Adrenal gland (tissue), 12 donors: Measurements from ENCODE around the gene PVALEF. TPM values are rescaled to one million over a fixed set of nuclear protein-coding genes. Genes with fewer than 3 reads are reported as not detected.

Source experiments
- DNase-seq, 7 donors: peaks; one replicate each; pipeline ENCODE4 v3.0.0-alpha.2; 2019 to 2020
- H3K27ac ChIP-seq, 5 donors: fragments of 200-600 bp; sonication (generic) in 4 of 5; 1 replicate in 3 of 5; 2 replicates in 2 of 5; pipeline versions ENCODE4 v1.5.1 to v1.8.0; 2016 to 2020; ENCODE audit warnings: mild to moderate bottlenecking in 1 of 5
- H3K27me3 ChIP-seq: fragments of 200-600 bp; 2 replicates; pipeline ENCODE4 v1.8.0; 2021
- H3K36me3 ChIP-seq, 2 donors: fragments of 200-600 bp; replicated peaks in 1 of 2; 1 replicate in 1 of 2; 2 replicates in 1 of 2; pipeline versions ENCODE4 v1.5.1 to v1.8.0; 2018 to 2022
- H3K4me1 ChIP-seq, 2 donors: fragments of 200-600 bp; replicated peaks in 1 of 2; 1 replicate in 1 of 2; 2 replicates in 1 of 2; pipeline versions ENCODE4 v1.5.1 to v1.8.0; 2018 to 2021
- H3K4me3 ChIP-seq, 4 donors: fragments of 200-600 bp; sonication (generic) in 3 of 4; one replicate each; pipeline ENCODE4 v1.5.1; 2016 to 2018
- H3K9me3 ChIP-seq, 3 donors: fragments of 200-600 bp; sonication (generic) in 1 of 3; replicated peaks in 1 of 3; 1 replicate in 2 of 3; 2 replicates in 1 of 3; pipeline versions ENCODE4 v1.5.1 to v1.8.0; 2016 to 2021
- CTCF ChIP-seq, 6 experiments: fragments of 450-650 bp in 4 of 6; fragments of 200-600 bp in 2 of 6; sonication (generic) in 1 of 6; IDR thresholded peaks; 1 replicate in 5 of 6; 2 replicates in 1 of 6; pipeline versions ENCODE4 v1.5.1 to v1.8.0; 2016 to 2021; ENCODE audit warnings: antibody characterized with exemption in 6 of 6, mild to moderate bottlenecking in 2 of 6, moderate library complexity in 1 of 6
- POLR2A ChIP-seq, 2 donors: fragments of 450-650 bp; IDR thresholded peaks; one replicate each; pipeline ENCODE4 v1.6.1; 2017; ENCODE audit warnings: antibody characterized with exemption in 2 of 2, mild to moderate bottlenecking in 2 of 2, moderate library complexity in 1 of 2
- WGBS, 4 donors: extraction: QIAGEN DNeasy Blood & Tissue Kit in 2 of 4; methylation state at CpG; one replicate each; pipeline versions ENCODE4 v1.1.5 to v1.1.7; 2013 to 2017; 5-methylcytosine and 5-hydroxymethylcytosine counted together
- intact Hi-C, 2 donors: fragments of 100-400 bp; cut with DNase I; formaldehyde crosslinking; loops; one replicate each; pipeline versions ENCODE4 v1.14.1 to v1.15.0; 2022 to 2023
- microRNA counts, 2 donors: library from miRNA; unstranded; fragments of <30 nt; microRNA quantifications; one replicate each; lab custom pipeline; 2016
- microRNA-seq, 3 donors: library from miRNA; unstranded; fragments of <30 nt; microRNA quantifications; one replicate each; pipeline ENCODE4, GENCODE V29; 2017 to 2020
- polyA plus RNA-seq, 3 donors: library from polyadenylated mRNA; stranded (reverse); fragments of 200-250 nt in 2 of 3; fragments of 350-450 nt in 1 of 3; fragmentation: Illumina TruSeq in 1 of 3; extraction: RNeasy Lipid Tissue Mini Kit (QIAGEN cat#74804) in 1 of 3; gene quantifications; one replicate each; pipeline ENCODE4 v1.2.3, GENCODE V29; 2013 to 2014
- small RNA-seq, 2 donors: library from RNA; depleted of rRNA; stranded (forward); fragments of <200 nt; gene quantifications; one replicate each; pipeline ENCODE3, GENCODE V24; 2016
- total RNA-seq, 9 donors: library from RNA; depleted of rRNA in 4 of 9; stranded (reverse); fragments of >200 nt in 4 of 9; fragments of 120-200 nt in 1 of 9; fragmentation: NEBNext Ultra II Directional in 1 of 9; extraction: Animal tissue kit (Norgen Biotek cat#: 25700) in 1 of 9; gene quantifications; one replicate each; pipeline versions ENCODE4 v1.1.0 to v1.2.4, GENCODE V29; 2013 to 2023
- donor health status: healthy with polysubstance abuse.
- donor health status: Bipolar disorder and iron deficiency.
- donor health status: DM: yes; HTN: yes; CAD: no.
- donor health status: DM: no; HTN: no; CAD: no.
- donor health status: DM: no; HTN: no; CAD: no.
- donor health status: DM: yes; HTN: yes; CAD: no.

Gene PVALEF
- total and polyA plus RNA-seq, 12 donors: not detected

- H3K4me3 ChIP-seq: no peak overlapping the region
- H3K27ac ChIP-seq: no peak overlapping the region
- no peaks in the 10 kb centered on the region for H3K9me3 ChIP-seq
- DNase-seq: no peak
- 85 to 93% (median 91%) methylated on average over 21 to 31 of the region's 31 CpGs for WGBS, 4 donors
- peaks cover 0 to 46% of the 10 kb centered on the region in 2 donors for H3K36me3 ChIP-seq
- H3K27me3 ChIP-seq: no peaks in the 10 kb centered on the region
- intact Hi-C loops: no loop called here
- H3K4me1 ChIP-seq: no peaks in the 10 kb centered on the region
- TF ChIP-seq POLR2A (IDR thresholded peaks at IDR 0.05) (no peak), CTCF (IDR thresholded peaks at IDR 0.05) (no peak)
Observed at GRCh38 chr17:81231121-81231645, 65.9 kb downstream of the PVALEF start.

- 77 to 92% (median 89%) methylated on average over 13 to 43 of the region's 43 CpGs for WGBS, 4 donors
- H3K4me3 ChIP-seq: no peak overlapping the region
- peaks cover 0 to 5% of the 10 kb centered on the region in 2 donors for H3K4me1 ChIP-seq
- no peaks in the 10 kb centered on the region for H3K27me3 ChIP-seq
- peaks cover 0 to 46% of the 10 kb centered on the region in 2 donors for H3K36me3 ChIP-seq
- TF ChIP-seq CTCF (IDR thresholded peaks at IDR 0.05) (no peak), POLR2A (IDR thresholded peaks at IDR 0.05) (no peak)
- no peak overlapping the region for H3K27ac ChIP-seq
- intact Hi-C loops: no loop called here
- H3K9me3 ChIP-seq: no peaks in the 10 kb centered on the region
- no peak for DNase-seq
Observed at GRCh38 chr17:81231766-81232581, 66.7 kb downstream of the PVALEF start.

MicroRNA genes within 50 kb of the gene (microRNA counts, 767-probe panel; counts per million panel counts)
- microRNA hsa-miR-1250 (lab: Ali Mortazavi, UCI) (0 counts per million in 2 donors), microRNA hsa-miR-338-3p (lab: Ali Mortazavi, UCI) (4,979 to 6,044 counts per million in 2 donors), microRNA hsa-miR-338-5p (lab: Ali Mortazavi, UCI) (0 counts per million in 2 donors), microRNA hsa-miR-657 (lab: Ali Mortazavi, UCI) (0 counts per million in 2 donors)

Small RNA genes lying within 50 kb of the gene (microRNA-seq; reads per million reads assigned to microRNA genes)
- 0.38 to 4.3 (median 0.89) reads per million in 3 donors for gene MIR1250
- gene MIR3065: 0 reads per million in 3 donors
- gene MIR338: 0 reads per million in 3 donors
- 0 reads per million in 3 donors for gene MIR657

Small RNA genes lying within 50 kb of the gene (small RNA-seq; reads per million reads assigned to genes)
- gene MIR1250 (0 reads per million in 2 donors), gene MIR3065 (10.6 to 11.7 reads per million in 2 donors), gene MIR657 (0 reads per million in 2 donors)

Other genes starting within 250 kb of the PVALEF start
- 10 to 100 TPM in 8 of 9 donors, 1 to 10 TPM in 1; 7.8 to 35.3 (median 25.9) TPM for gene CHMP6, start 173.7 kb upstream of the PVALEF start, total RNA-seq
- gene CHMP6, start 173.7 kb upstream of the PVALEF start, polyA plus RNA-seq: 10 to 100 TPM; 23.8 to 33.7 (median 24.4) TPM
- 10 to 100 TPM in 7 of 9 donors, 1 to 10 TPM in 2; 3.1 to 19.9 (median 14.9) TPM for gene BAIAP2, start 130.4 kb upstream of the PVALEF start, total RNA-seq
- 10 to 100 TPM in 2 of 3 donors, 1 to 10 TPM in 1; 8.7 to 33.4 (median 12.1) TPM for gene BAIAP2, start 130.4 kb upstream of the PVALEF start, polyA plus RNA-seq
- gene AATK, start 714 bp downstream of the PVALEF start, total RNA-seq: 10 to 100 TPM in 4 of 9 donors, 1 to 10 TPM in 4, under 1 TPM in 1; 0.89 to 17.0 (median 9.8) TPM
- 10 to 100 TPM in 2 of 3 donors, under 1 TPM in 1; 0.73 to 23.3 (median 10.6) TPM for gene AATK, start 714 bp downstream of the PVALEF start, polyA plus RNA-seq
- 10 to 100 TPM in 3 of 9 donors, 1 to 10 TPM in 6; 2.7 to 11.4 (median 7.6) TPM for gene CEP131, start 57.5 kb downstream of the PVALEF start, total RNA-seq
- gene CEP131, start 57.5 kb downstream of the PVALEF start, polyA plus RNA-seq: 10 to 100 TPM in 2 of 3 donors, under 1 TPM in 1; 0.81 to 55.8 (median 27.2) TPM
- 10 to 100 TPM in 8 of 9 donors, 1 to 10 TPM in 1; 8.3 to 67.2 (median 40.3) TPM for gene TEPSIN, start 73.5 kb downstream of the PVALEF start, total RNA-seq
- gene TEPSIN, start 73.5 kb downstream of the PVALEF start, polyA plus RNA-seq: 100 to 1,000 TPM in 1 of 3 donors, 10 to 100 TPM in 1, 1 to 10 TPM in 1; 3.1 to 144 (median 68.1) TPM
- gene NDUFAF8, start 73.8 kb downstream of the PVALEF start, total RNA-seq: 100 to 1,000 TPM in 1 of 9 donors, 10 to 100 TPM in 8; 25.3 to 106 (median 46.3) TPM
- 10 to 100 TPM; 38.9 to 58.1 (median 52.9) TPM for gene NDUFAF8, start 73.8 kb downstream of the PVALEF start, polyA plus RNA-seq
- gene SLC38A10, start 129.8 kb downstream of the PVALEF start, total RNA-seq: 100 to 1,000 TPM in 5 of 9 donors, 10 to 100 TPM in 4; 22.5 to 163 (median 102) TPM
- 100 to 1,000 TPM in 2 of 3 donors, 10 to 100 TPM in 1; 17.6 to 190 (median 136) TPM for gene SLC38A10, start 129.8 kb downstream of the PVALEF start, polyA plus RNA-seq
- gene BAHCC1, start 229.9 kb downstream of the PVALEF start, total RNA-seq: 10 to 100 TPM in 8 of 9 donors, 1 to 10 TPM in 1; 1.7 to 35.3 (median 18.5) TPM
- 10 to 100 TPM in 2 of 3 donors, 1 to 10 TPM in 1; 2.1 to 68.0 (median 18.2) TPM for gene BAHCC1, start 229.9 kb downstream of the PVALEF start, polyA plus RNA-seq